ENCODE results near the gene TANGO2.

GRCh38 chr22:20083891-20084546, 63.1 kb downstream of the TANGO2 start:
- TF ChIP-seq CTCF (IDR thresholded peaks at IDR 0.05; ENCODE audit: low read depth, low read length), result no peak
- no peak for TF ChIP-seq MAX (IDR thresholded peaks at IDR 0.05; ENCODE audit: low read depth, low read length)
- no peak for TF ChIP-seq POLR2A (IDR thresholded peaks at IDR 0.05; ENCODE audit: extremely low read depth, insufficient read length)
- TF ChIP-seq MYC (IDR thresholded peaks at IDR 0.05; ENCODE audit: low read depth, low read length), result no peak

Measured in NB4 (cell line).